ENCODE measurements around the gene PDLIM5.

DNA sequence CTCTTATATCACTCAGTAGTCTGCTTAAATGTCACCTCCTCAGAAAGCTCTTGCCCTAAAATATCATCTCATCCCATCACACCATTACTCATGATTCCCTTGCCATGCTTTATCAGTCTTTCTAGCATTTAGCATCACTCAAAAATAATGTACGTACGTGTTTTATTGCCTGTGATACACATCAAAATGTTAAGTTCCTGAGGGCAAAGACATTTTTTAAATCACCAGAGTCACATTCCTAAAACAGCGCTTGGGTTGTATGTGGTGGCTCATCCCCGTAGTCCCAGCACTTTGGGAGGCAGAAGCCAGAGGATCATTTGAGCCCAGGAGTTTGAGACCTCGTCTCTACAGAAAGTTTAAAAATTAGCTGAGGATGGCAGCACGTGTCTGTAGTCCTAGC is 21.3 kb upstream of the PDLIM5 start:
- TF ChIP-seq, protein P1, sequence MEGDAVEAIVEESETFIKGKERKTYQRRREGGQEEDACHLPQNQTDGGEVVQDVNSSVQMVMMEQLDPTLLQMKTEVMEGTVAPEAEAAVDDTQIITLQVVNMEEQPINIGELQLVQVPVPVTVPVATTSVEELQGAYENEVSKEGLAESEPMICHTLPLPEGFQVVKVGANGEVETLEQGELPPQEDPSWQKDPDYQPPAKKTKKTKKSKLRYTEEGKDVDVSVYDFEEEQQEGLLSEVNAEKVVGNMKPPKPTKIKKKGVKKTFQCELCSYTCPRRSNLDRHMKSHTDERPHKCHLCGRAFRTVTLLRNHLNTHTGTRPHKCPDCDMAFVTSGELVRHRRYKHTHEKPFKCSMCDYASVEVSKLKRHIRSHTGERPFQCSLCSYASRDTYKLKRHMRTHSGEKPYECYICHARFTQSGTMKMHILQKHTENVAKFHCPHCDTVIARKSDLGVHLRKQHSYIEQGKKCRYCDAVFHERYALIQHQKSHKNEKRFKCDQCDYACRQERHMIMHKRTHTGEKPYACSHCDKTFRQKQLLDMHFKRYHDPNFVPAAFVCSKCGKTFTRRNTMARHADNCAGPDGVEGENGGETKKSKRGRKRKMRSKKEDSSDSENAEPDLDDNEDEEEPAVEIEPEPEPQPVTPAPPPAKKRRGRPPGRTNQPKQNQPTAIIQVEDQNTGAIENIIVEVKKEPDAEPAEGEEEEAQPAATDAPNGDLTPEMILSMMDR (optimal IDR thresholded peaks at IDR 0.05 in 1 of 3, IDR thresholded peaks at IDR 0.05 in 1 of 3, conservative IDR thresholded peaks at IDR 0.05 in 1 of 3; ENCODE audit: extremely low read depth in 1 of 3, insufficient read depth in 2 of 3, low read length in 3 of 3), result no peak
- no peak for TF ChIP-seq EZH2 (IDR thresholded peaks at IDR 0.05; ENCODE audit: low read length)
